IMR-90 (cell line): ENCODE data around the gene HIVEP3. TPM values are rescaled to one million over a fixed set of nuclear protein-coding genes. Genes with fewer than 3 reads are reported as not detected.

ENCODE experiments used
- ATAC-seq: fragments of 200-7000 bp; cut with Tn5 transposase; 2 replicates; pipeline ENCODE4 v1.9.1; 2020; ENCODE audit warnings: low read depth, mild to moderate bottlenecking, moderate library complexity
- BruUV-seq: library from RNA; stranded (reverse); fragments of 400-500 nt; replicated peaks from 2 replicates; lab custom pipeline; 2021; lab: Mats Ljungman, UMichigan
- CTCF ChIA-PET: fragments of 300-600 bp; formaldehyde crosslinking; extraction: SDS; loops from one replicate; lab custom pipeline; 2021; ENCODE audit warnings: antibody characterized with exemption; lab: Yijun Ruan, JAX
- POLR2A ChIA-PET: fragments of 300-600 bp; sonication (Branson Sonifier 250); formaldehyde crosslinking; loops from one replicate; lab custom pipeline; 2022; ENCODE audit warnings: antibody characterized with exemption; ENCODE audit not compliant: unreplicated experiment; lab: Charles Lee
- DNase-seq: peaks from one replicate; pipeline ENCODE4 v3.0.0; 2013
- H2AFZ ChIP-seq: replicated peaks from 2 replicates; pipeline ENCODE3; 2013; ENCODE audit warnings: low read length, mild to moderate bottlenecking; ENCODE audit not compliant: poor library complexity
- H2AK5ac ChIP-seq: 2 replicates; pipeline ENCODE4 v1.6.1; 2013; ENCODE audit warnings: low read depth, low read length, inconsistent platforms
- H2AK9ac ChIP-seq: replicated peaks from 2 replicates; pipeline ENCODE3; 2013; ENCODE audit warnings: mild to moderate bottlenecking, low read depth, low read length, moderate library complexity; ENCODE audit not compliant: poor library complexity
- H2BK120ac ChIP-seq: 2 replicates; pipeline ENCODE4 v1.6.1; 2013; ENCODE audit warnings: low read depth, low read length, inconsistent platforms
- H2BK15ac ChIP-seq: 3 replicates; pipeline ENCODE4 v1.6.1; 2013; ENCODE audit warnings: low read depth, low read length, inconsistent platforms
- H2BK20ac ChIP-seq: 2 replicates; pipeline ENCODE4 v1.6.1; 2013; ENCODE audit warnings: low read depth, mild to moderate bottlenecking, inconsistent platforms, low read length, moderate library complexity
- H2BK5ac ChIP-seq: 2 replicates; pipeline ENCODE4 v1.6.1; 2013; ENCODE audit warnings: mild to moderate bottlenecking, low read depth, low read length, inconsistent platforms; ENCODE audit not compliant: poor library complexity, severe bottlenecking
- H3K14ac ChIP-seq: replicated peaks from 2 replicates; pipeline ENCODE4 v1.6.1; 2013; ENCODE audit warnings: low read depth, low read length, inconsistent platforms
- H3K18ac ChIP-seq: 2 replicates; pipeline ENCODE4 v1.6.1; 2013; ENCODE audit warnings: low read depth, low read length, control low read depth
- H3K23ac ChIP-seq: 2 replicates; pipeline ENCODE4 v1.6.1; 2013; ENCODE audit warnings: low read depth, low read length, inconsistent platforms
- H3K27ac ChIP-seq: 2 replicates; pipeline ENCODE4 v1.5.1; 2013; ENCODE audit warnings: mild to moderate bottlenecking, control low read depth, low read length; ENCODE audit not compliant: insufficient read depth
- H3K27me3 ChIP-seq: 2 replicates; pipeline ENCODE4 v1.6.1; 2013; ENCODE audit warnings: low read length; ENCODE audit not compliant: control insufficient read depth, insufficient read depth
- H3K36me3 ChIP-seq: 2 replicates; pipeline ENCODE4 v1.6.1; 2013; ENCODE audit warnings: low read length, mixed read lengths; ENCODE audit not compliant: control insufficient read depth, insufficient read depth
- H3K4ac ChIP-seq: 2 replicates; pipeline ENCODE4 v1.6.1; 2013; ENCODE audit warnings: low read depth, low read length, inconsistent platforms
- H3K4me1 ChIP-seq: 2 replicates; pipeline ENCODE4 v1.6.1; 2013; ENCODE audit warnings: low read length, mixed read lengths; ENCODE audit not compliant: control insufficient read depth, insufficient read depth
- H3K4me2 ChIP-seq: 2 replicates; pipeline ENCODE4 v1.6.1; 2013; ENCODE audit warnings: low read depth, mild to moderate bottlenecking, control low read depth, low read length, moderate library complexity
- H3K4me3 ChIP-seq: 2 replicates; pipeline ENCODE4 v1.5.1; 2013; ENCODE audit warnings: low read depth, mild to moderate bottlenecking, control low read depth, low read length, moderate library complexity; ENCODE audit not compliant: insufficient read depth
- H3K56ac ChIP-seq: 2 replicates; pipeline ENCODE4 v1.6.1; 2013; ENCODE audit warnings: low read length, inconsistent platforms; ENCODE audit not compliant: insufficient read depth; ENCODE audit errors: extremely low read depth
- H3K79me1 ChIP-seq, 2 experiments: 2 replicates each; pipeline ENCODE4 v1.6.1; 2013; ENCODE audit warnings: low read length in 2 of 2, inconsistent platforms in 1 of 2, low read depth in 1 of 2
- H3K9ac ChIP-seq: 2 replicates; pipeline ENCODE4 v1.6.1; 2013; ENCODE audit warnings: low read depth, low read length, control low read depth
- H3K9me1 ChIP-seq: 2 replicates; pipeline ENCODE4 v1.6.1; 2013; ENCODE audit warnings: low read length, inconsistent platforms; ENCODE audit not compliant: insufficient read depth
- H3K9me3 ChIP-seq: 2 replicates; pipeline ENCODE4 v1.6.1; 2013; ENCODE audit warnings: low read length; ENCODE audit not compliant: control insufficient read depth, insufficient read depth
- H4K20me1 ChIP-seq: 2 replicates; pipeline ENCODE4 v1.6.1; 2013; ENCODE audit warnings: low read length, inconsistent platforms; ENCODE audit not compliant: insufficient read depth
- H4K5ac ChIP-seq: 2 replicates; pipeline ENCODE4 v1.6.1; 2013; ENCODE audit warnings: mild to moderate bottlenecking, low read depth, low read length, control low read depth
- H4K8ac ChIP-seq, 2 experiments: 2 replicates each; pipeline ENCODE4 v1.6.1; 2013; ENCODE audit warnings: low read depth in 2 of 2, low read length in 2 of 2, control low read depth in 1 of 2, inconsistent platforms in 1 of 2
- H4K91ac ChIP-seq: 2 replicates; pipeline ENCODE4 v1.6.1; 2013; ENCODE audit warnings: low read depth, low read length, inconsistent platforms; ENCODE audit not compliant: insufficient read depth
- BHLHE40 ChIP-seq: fragments of 150-350 bp; IDR thresholded peaks from 2 replicates; pipeline ENCODE4 v1.6.1; 2016; ENCODE audit warnings: mild to moderate bottlenecking, low read depth, low read length
- CEBPB ChIP-seq: IDR thresholded peaks from 2 replicates; pipeline ENCODE4 v1.6.1; 2012; ENCODE audit warnings: low read depth, low read length, improper control_type of control experiment
- FOS ChIP-seq: fragments of 150-350 bp; IDR thresholded peaks from 2 replicates; pipeline ENCODE4 v1.6.1; 2016; ENCODE audit warnings: low read depth, low read length
- POLR2A ChIP-seq: IDR thresholded peaks from 2 replicates; pipeline ENCODE4 v1.6.1; 2012; ENCODE audit warnings: mild to moderate bottlenecking, low read depth, low read length
- RAD21 ChIP-seq: IDR thresholded peaks from 2 replicates; pipeline ENCODE4 v1.6.1; 2012; ENCODE audit warnings: low read length, improper control_type of control experiment
- WGBS, 2 experiments: methylation state at CpG; one replicate each; pipeline versions ENCODE4 v1.1.5 to v1.1.7; 2013; ENCODE audit warnings: missing lambda C conversion rate in 2 of 2; ENCODE audit not compliant: insufficient read length in 1 of 2; ENCODE audit errors: extremely low coverage in 2 of 2; 5-methylcytosine and 5-hydroxymethylcytosine counted together
- dilution Hi-C: fragments of 300-500 bp; cut with HindIII; formaldehyde crosslinking; loops from one replicate; pipeline ENCODE4 v1.14.3; 2018; ENCODE audit warnings: low sequenced_read_pairs; ENCODE audit not compliant: unreplicated experiment
- in situ Hi-C: fragments of 300-500 bp; cut with MboI; formaldehyde crosslinking; loops from 3 replicates; pipeline ENCODE4 v1.14.3; 2019; ENCODE audit warnings: low sequenced_read_pairs, inconsistent platforms, mixed read lengths
- intact Hi-C: fragments of 100-400 bp; cut with micrococcal nuclease; formaldehyde crosslinking; loops from 2 replicates; pipeline ENCODE4 v1.10.0; 2022
- polyA plus RNA-seq, 3 experiments: library from polyadenylated mRNA; depleted of rRNA; stranded (reverse); fragments of >200 nt; gene quantifications; 2 replicates each; pipeline ENCODE4 v1.2.3, GENCODE V29; 2012; ENCODE audit warnings: low replicate concordance in 1 of 3
- total RNA-seq: library from RNA; depleted of rRNA; stranded (reverse); fragments of >200 nt; gene quantifications from 2 replicates; pipeline ENCODE4 v1.2.3, GENCODE V29; 2012

The HIVEP3 gene
- total and polyA plus RNA-seq, 2 of the 4 experiments (the other 2 are of a cell fraction): 1.4 to 4.0 TPM

- H2BK20ac ChIP-seq: no peak overlapping the region
- intact Hi-C loops: no loop called here
- H3K18ac ChIP-seq: no peak overlapping the region
- no peak overlapping the region for H3K56ac ChIP-seq
- H2AK5ac ChIP-seq: no peak overlapping the region
- no peak overlapping the region for H2AFZ ChIP-seq
- H3K36me3 ChIP-seq: no peaks in the 10 kb centered on the region
- ATAC-seq (no peak), DNase-seq (no peak)
- no peaks in the 10 kb centered on the region for H3K27me3 ChIP-seq
- H2AK9ac ChIP-seq: no peak overlapping the region
- no peak overlapping the region for H3K23ac ChIP-seq
- no peak overlapping the region for H4K5ac ChIP-seq
- H4K91ac ChIP-seq: no peak overlapping the region
- H3K27ac ChIP-seq: no peak overlapping the region
- no peak overlapping the region for H3K9ac ChIP-seq
- H3K9me1 ChIP-seq: no peaks in the 10 kb centered on the region
- no peaks in the 10 kb centered on the region for H3K9me3 ChIP-seq
- in situ Hi-C loops: no loop called here
- no peak overlapping the region for H3K14ac ChIP-seq
- no TSS peak for BruUV-seq
- 81% methylated on average over 5 of the region's 9 CpGs; no CpG with 5 or more reads in 1 of the 2 experiments for WGBS, 2 experiments
- TF ChIP-seq FOS (no peak), CEBPB (no peak), BHLHE40 (no peak), POLR2A (no peak), RAD21 (no peak)
- peaks cover 2% of the 10 kb centered on the region; the same call in 1 of the 2 replicates for H3K4me1 ChIP-seq
- H3K4ac ChIP-seq: no peak overlapping the region
- H2BK15ac ChIP-seq: no peak overlapping the region
- no peak overlapping the region for H2BK5ac ChIP-seq
- dilution Hi-C loops: no loop called here
- no peak overlapping the region for H4K8ac ChIP-seq
- H3K79me1 ChIP-seq: peaks cover 0 to 4% of the 10 kb centered on the region in 2 experiments; a peak in 1 of 4 replicates
- H3K4me3 ChIP-seq: no peak overlapping the region
- POLR2A ChIA-PET: no interaction called here
- H4K20me1 ChIP-seq: no peaks in the 10 kb centered on the region
- no peak overlapping the region for H3K4me2 ChIP-seq
- H2BK120ac ChIP-seq: no peak overlapping the region
- CTCF ChIA-PET: no interaction called here
These were observed 353.8 kb downstream of the HIVEP3 start for GRCh38 chr1:41564741-41565475.
